ENCODE data around the gene PRCD.
"Not testable (repeated sequence)": the region's sequence is repeated elsewhere in the genome, so short reads cannot be mapped to it uniquely, and the experiment has no call there.

PRCD gene

DNA sequence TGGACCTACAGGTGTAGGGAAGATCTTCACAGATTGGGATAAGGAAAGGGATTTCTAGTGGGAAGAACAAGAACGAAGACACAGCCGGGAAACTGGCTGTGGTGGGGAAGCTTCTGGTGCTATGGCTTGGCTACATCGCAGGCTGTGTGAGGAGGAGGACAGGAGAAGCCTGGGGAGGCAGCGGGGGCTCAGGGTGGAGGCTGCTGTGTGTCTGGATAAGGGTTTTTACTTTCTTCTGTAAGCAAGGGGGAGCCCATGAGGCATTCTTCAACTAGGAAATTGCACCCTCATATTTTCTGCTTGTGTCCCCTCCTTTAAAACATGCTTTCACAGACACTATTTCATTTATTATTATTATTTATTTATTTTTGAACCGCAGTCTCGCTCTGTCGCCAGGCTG lies 35.7 kb upstream of the PRCD start:
- peak; percentile 32 for DNase-seq (ENCODE audit: low spot score)

DNA sequence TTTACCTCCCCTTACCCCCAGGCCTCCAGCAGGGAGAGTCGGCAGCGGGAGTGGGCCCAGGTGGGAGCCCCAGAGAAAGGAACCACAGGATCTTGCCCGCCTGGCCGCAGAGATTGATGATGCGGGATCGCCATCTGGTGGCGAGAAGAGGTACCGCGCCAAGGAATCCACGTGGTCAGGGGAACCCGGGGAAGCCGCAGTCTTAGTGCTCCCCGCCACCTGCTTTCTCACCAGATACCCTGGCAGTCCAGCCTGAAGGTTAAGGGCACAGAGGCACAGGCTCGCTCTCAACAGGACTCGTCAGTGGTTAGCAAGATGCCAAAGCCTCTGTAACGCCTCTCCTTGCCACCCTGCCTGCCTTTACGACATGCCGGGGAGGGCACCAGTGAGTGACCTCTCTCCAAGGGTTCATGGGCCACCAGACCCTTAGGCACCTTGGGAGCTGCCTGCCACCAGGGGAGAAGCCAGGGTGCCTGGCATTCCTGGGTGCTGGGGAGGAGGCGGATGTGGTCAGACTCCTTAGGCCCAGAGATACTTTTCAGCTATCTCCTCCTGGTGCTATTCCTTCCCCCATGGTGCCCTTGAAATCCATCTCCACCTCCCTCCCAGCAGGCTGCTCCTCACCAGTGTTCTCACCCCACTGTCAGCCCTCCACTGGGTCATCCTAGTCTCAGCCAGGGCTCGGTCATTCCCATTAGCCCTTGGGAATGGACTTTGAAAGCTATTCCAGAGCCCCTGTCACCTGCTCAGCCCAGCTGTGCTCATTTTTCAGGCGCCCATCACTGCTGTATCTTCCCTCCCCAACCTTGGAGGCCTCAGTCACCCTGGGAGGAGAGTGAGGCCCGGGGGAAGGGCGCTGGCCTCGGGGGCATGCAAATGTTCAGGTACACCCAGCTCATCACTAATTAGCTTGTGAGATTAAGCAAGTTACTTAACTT lies 33.2 kb upstream of the PRCD start:
- peak; percentile 66 for DNase-seq (ENCODE audit: low spot score)

DNA sequence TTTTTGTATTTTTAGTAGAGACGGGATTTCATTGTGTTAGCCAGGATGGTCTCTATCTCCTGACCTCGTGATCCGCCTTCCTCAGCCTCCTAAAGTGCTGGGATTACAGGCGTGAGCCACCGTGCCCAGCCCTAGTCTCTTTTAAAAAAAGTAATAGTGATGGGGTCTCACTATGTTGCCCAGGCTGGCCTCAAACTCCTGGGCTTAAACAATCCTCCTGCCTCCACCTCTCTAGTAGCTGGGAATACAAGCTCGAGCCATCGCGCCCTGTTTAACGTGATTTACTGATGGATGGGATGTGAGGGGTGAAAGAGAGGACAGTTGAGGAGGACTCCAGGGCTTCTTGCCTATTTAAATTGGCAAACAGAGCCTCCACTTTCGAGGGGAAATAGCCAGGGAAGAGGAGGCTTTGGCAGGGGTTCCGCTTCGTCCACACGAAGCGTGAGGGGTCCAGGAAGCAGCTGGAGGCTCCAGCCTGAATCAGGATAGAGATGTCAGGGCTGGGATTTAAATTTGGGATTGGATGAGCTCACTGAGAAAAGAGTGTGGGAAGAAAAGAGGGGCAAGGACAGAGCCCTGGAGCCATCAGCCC lies 31.3 kb upstream of the PRCD start:
- not testable (repeated sequence) for DNase-seq (ENCODE audit: low spot score)

DNA sequence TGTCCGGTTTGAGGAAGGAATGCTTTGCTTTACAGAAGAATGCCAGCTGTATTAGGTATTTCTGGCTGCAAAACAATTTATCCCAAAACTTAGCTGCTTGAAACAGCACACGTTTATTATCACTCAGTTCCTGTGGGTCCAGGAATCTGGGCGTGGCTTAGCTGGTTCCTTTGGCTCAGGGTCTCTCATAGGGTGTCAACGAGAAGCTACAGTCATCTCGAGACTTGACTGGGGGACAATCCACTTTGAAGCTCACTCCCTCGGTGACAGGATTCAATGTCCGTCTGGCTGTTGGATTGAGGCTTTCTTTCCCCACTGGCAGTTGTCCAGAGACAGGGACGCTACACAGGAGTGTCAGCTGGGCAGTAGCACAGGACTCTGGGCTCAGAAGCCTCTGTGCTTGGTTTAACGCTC lies 29.0 kb upstream of the PRCD start:
- no peak for DNase-seq (ENCODE audit: low spot score)

DNA sequence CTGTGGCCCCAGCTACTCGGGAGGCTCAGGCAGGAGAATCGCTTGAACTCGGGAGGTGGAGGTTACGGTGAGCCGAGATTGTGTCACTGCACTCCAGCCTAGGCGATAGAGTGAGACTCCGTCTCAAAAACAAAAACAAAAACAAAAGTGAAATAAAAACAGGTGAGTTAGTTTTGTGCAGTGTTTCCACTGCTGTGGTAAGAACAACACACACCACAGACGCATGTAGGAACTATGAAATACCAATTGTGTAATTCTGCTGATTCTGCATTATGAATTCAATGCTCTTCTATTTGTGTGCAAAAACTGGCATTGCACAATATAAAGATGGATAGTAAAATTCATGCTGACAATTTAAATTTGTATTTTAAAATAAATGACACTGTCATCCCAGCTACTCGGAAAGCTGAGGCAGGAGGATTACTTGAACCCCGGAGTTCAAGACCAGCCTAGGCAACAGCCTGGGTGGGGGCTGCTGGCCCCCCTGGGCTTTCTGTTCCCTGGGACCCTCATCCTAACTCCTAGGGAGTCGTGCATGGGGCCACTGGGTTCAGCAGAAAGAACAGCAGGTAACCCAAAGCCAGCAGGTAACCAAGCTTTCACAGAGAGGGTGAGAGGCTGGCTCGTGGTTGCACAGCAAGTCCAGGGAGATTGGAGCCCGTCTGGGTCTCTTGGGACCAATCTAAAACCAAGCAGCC lies 28.0 kb upstream of the PRCD start:
- DNase-seq (ENCODE audit: low spot score) = no peak

DNA sequence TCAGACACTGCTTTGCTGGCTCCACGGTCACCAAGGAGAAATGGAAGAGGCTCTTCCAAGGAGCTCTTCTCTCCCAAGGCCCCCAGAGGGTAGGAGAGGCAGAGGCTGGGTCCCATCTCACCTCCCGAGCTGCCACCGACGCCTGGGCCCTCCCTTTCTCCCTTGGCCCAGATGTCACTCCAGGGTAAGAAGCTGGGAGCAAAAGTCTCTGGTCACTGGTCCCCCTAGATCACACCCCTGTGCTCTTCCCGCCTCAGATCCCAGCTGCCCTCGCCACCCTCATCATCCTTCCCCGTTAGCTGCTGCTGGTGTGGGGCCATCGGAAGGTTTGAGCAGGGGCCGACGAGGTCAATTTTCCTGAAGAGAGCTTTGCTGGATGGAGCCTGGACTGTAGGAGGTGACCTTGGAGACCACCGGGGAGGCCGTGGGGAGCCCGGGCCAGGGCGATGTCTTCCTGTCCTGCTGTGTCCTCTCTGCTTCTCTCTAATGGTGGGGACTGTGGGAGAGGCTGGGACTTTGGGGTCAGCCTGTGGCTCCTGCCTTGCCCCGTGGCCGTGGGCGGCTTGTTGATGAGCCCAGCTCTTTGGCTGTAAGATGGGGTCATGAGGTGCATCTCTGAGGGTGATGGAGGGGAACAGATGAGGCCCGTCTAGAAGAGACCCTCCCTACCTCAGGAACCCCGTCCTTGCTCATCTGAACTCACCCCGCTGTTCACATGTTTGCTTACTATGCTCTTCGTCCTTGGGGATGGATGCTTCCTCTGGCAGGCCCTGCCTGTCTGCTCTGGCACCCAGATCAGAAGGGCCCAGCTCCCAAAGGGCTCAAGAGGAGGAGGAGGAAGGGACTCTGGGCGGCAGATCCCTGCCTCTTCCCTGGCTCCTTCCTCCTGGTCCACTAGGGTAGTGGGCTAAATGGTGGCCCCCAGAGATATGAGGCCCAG lies 27.2 kb upstream of the PRCD start:
- DNase-seq (ENCODE audit: low spot score) = no peak

DNA sequence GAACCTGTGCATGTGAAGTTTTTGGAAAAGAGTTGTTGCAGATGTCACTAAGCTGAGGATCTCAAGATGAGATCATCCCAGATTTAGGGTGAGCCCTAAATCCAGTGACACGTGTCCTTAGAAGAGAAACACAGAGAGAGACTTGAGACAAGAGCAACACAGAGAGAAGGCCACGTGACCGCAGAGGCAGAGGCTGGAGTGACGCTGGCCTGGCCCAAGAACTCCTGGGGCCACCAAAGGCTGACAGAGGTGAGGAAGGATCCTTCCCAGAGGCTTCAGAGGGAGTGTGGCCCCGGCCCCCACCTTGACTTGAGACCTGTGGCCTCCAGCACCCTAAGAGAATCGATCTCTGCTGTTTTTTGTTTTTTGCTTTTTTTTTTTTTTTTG lies 26.5 kb upstream of the PRCD start:
- DNase-seq (ENCODE audit: low spot score) = no peak

DNA sequence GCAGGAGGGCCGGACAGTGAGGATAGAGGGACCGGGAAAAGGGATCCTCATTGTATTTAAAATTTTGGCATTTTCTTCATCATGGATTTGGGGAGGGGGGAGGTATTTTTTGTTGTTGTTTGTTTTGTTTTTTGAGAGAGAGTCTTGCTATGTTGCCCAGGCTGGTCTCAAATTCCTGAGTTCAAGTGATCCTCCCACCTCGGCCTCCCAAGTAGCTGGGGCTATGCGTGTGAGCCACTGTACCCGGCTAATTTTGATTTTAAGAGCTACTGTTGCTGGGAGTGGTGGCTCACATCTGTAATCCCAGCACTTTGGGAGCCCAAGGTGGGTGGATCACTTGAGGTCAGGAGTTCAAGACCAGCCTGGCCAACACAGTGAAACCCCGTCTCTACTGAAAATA lies 25.5 kb upstream of the PRCD start:
- DNase-seq (ENCODE audit: low spot score) = not testable (repeated sequence)

DNA sequence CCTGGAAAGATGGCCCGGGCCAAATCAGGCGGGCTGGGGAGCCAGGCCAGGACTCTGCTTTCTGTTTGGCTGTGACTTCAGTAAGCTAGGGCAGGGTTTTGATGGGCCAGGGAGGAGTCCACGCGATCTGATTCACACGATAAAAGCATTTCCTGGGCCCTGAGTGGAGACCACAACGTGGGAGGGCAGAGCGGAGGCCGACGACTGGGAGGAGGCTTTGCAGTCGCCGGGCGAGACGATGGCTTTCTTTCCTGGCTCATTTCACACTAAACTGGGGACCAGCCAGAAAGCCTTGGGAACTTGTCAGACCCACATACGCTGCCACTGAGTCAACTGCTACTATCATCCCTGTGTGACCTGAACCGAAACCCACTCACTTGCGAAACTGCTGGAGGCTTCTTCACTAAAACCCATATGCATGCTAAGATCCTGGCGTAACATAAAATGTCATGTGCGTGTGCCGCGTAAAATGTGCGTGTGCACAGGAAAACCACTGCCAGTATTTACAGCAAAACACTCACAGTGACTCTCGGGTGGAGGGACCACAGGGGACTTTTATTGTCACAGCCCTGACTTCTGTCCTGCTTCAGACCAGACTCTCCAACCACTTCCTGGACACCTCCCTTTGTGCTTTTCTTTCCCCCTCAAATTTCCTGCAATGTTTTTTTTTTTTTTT lies 24.4 kb upstream of the PRCD start:
- peak; percentile 65 for DNase-seq (ENCODE audit: low spot score)

DNA sequence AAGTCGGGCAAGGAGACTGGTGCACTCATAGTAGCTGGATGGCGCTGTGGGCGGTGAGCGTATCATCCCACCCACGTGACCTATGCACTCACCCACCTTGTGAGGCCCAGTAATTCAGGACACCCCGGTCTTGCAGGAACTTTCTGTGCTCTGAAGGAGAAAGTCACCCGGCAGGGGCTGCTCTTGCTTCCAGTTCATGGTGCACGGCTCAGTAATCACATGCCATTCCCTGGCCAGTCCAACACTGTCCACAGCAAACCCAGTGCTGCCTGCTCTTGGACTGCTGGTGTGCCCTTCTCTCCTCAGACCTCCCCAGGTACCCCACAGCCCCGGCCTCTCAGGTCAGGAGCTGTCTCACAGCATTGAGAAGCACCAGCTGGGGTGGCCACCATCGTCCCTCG lies 22.2 kb upstream of the PRCD start:
- no peak for DNase-seq (ENCODE audit: low spot score)

DNA sequence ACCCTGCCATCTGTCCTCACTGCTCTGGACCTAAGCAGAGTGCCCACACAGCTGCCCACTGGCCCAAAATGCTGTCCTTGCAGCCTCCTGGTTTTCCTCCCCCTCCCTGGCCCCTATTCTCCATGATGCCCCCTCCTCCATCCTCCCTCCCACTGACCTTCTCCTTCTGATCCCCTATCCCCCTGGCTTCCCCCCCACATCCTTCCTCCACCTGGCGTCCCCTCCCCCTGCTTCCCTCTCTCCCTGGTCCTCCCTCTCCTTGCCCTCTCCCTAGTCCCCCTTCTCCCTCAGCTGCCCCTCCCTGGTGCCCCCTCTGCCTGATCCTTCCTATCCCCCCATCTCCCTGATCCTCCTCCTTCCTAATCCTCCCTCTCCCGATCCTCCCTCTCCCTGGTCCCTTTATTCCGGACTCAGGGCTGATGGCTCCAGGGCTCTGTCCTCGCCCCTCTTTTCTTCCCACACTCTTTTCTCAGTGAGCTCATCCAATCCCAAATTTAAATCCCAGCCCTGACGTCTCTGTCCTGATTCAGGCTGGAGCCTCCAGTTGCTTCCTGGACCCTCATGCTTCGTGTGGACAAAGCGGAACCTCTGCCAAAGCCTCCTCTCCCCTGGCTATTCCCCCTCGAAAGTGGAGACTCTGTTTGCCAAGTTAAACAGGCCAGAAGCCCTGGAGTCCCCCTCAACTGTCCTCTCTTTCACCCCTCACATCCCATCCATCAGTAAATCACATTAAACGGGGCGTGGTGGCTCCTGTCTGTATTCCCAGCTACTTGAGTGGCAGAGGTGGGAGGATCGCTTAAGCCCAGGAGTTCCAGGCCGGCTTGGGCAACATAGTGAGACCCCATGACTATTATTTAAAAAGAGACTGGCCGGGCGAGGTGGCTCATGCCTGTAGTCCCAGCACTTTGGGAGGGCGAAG lies 20.5 kb upstream of the PRCD start:
- no peak for DNase-seq (ENCODE audit: low spot score)

DNA sequence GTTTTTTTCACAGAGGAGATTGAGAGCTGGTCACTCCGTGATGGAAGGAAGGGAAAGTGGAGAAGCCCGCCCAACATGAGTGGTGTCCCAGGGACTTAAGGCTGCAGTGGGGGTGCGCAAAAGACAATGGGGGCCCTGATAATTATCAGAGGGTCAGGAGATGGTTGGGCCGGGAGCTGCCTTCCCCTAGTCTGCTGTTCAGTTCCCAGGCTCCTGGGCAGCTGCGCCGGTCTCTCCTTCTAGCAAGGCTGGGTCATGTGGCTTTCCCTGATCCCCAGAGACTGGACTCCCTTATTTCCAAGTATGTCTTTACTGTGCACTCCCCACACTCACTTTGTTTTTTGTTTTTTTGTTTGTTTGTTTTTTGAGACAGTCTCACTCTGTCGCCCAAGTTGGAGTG lies 18.6 kb upstream of the PRCD start:
- DNase-seq (ENCODE audit: low spot score) = no peak

DNA sequence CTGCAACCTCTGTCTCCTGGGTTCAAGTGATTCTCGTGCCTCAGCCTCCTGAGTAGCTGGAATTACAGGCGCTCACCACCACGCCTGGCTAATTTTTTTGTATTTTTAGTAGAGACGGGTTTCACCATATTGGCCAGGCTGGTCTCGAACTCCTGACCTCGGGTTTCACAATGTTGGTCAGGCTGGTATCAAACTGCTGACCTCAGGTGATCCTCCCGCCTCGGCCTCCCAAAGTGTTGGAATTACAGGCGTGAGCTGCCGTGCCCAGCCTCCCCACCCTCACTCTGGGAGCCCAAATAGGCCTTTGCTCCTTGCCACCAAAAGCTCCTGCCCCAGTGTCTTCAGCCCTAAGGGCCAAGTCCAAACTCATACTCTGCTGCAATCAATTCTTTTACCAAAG lies 18.2 kb upstream of the PRCD start:
- DNase-seq (ENCODE audit: low spot score) = not testable (repeated sequence)

DNA sequence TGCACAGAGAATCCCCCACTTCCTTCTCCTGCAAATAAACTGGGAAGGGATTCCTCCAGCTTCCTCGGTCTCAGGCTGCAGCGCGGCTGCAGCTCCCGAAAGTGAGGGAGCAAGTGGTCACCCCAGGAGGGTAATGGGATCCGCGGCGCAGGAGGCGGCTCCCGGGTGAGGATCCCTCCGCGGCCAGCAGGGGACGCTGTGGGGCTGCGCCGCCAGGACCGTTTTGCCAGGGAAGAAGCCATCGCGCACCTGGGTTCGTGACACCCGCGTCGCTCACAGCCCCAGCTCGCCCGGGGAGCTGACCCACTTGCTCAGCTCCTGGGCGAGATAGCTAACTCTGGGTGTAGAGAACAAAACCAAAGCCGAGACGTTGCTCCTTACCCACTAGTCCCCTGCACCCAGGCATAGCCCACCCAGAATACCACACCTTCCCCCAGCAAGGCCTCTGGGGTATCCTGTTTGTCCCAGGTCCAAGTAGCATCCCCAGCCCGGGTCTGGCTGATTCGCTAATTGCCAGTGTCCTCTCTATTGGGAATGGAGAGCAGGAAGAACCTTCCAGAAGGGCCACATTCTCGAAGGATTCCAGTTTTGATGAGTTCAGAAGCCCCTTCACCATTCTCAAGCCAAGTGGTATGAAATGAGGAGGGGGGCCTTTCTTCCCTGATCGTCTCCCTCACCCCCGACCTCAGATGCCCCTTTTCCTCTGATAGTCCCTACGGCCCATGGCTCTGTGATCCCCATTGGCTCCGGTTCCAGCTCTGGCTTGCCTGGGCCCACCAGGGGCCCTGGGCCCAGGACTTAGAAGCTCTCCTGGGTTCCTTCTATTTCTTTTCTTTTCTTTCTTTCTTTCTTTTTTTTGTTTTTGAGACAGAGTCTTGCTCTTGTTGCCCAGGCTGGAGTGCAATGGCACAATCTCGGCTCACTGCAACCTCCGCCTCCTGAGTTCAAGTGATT lies 16.5 kb upstream of the PRCD start:
- DNase-seq (ENCODE audit: low spot score) = peak; percentile 63

DNA sequence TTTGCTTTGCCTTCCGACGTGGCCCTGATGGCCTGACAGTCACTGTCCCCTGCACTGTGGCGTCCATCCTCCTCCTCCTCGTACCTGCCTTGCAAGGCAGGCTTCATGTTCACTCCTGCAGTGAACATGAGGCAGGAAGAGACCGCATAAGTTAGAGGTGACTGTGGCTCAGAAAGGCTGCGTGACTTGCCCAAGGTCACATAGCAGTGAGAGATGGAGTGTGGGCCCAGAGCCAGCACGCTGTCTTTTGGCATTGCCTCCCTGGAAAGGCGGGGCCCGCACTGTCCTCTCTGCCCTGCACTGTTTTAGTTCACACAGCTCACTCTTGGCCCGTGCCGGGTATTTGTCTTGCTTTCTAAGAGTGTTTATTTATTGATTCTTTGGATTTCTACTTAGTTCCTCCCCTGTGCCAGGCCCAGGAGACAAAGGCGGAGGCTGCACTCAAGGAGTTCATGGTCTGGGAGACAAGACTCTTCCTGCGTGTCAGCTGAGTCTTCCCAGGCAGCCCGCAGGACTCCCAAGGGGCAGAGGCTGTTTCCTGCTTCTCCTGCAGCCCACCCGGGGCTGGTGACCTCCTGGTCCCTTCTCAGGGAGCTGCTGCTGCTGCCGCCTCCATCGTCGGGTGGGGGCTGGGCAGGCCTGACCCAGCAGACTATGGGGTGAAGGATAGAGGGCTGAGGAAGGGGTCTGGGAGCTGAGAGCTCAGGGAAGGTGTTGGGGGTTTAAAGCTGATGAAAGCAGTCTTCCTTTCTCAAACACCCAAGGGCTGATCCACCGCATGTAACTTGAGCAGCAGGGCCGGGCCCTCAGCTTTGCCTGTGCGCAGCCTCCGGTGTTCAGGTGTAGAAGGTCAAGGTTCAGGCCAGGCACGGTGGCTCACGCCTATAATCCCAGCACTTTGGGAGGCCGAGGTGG lies 15.0 kb upstream of the PRCD start:
- DNase-seq (ENCODE audit: low spot score) = no peak

DNA sequence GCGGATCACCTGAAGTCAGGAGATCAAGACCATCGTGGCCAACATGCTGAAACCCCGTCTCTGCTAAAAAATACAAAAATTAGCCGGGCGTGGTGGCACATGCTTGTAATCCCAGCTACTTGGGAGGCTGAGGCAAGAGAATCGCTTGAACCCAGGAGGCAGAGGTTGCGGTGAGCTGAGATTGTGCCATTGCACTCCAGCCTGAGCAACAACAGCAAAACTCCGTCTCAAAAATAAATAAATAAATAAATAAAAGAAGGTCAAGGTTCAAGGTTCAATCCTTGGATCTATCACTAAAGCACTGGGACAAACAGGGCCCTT lies 14.4 kb upstream of the PRCD start:
- not testable (repeated sequence) for DNase-seq (ENCODE audit: low spot score)

DNA sequence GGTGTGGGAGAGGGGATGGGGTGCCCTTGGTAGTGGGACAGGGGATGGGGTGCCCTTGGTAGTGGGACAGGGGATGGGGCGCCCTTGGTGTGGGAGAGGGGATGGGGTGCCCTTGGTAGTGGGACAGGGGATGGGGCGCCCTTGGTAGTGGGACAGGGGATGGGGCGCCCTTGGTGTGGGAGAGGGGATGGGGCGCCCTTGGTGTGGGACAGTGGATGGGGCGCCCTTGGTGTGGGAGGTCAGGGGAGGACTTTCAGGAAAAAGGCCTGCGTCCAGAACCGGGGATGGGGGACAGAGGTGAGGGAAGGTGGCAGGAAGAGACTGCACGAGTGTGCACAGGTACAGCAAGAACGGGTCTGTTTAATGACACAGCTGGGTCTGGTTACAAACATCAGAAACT lies 12.8 kb upstream of the PRCD start:
- not testable (repeated sequence) for DNase-seq (ENCODE audit: low spot score)
